ENCODE data around the gene SF3B5.

GRCh38 chr6:144098993-144099392 is 3.6 kb upstream of the SF3B5 start:
- TF ChIP-seq RERE (CRISPR knock-in tag; IDR thresholded peaks at IDR 0.05; ENCODE audit: borderline replicate concordance) (no peak), BHLHE40 (IDR thresholded peaks at IDR 0.05; ENCODE audit: low read length) (no peak), SRSF1 (IDR thresholded peaks at IDR 0.05; ENCODE audit: low read depth, low read length) (no peak), CTCF (IDR thresholded peaks at IDR 0.05 in 2 of 3, conservative IDR thresholded peaks at IDR 0.05 in 1 of 3; ENCODE audit: insufficient read depth in 2 of 3, low read depth in 1 of 3, low read length in 3 of 3) (no peak), RBBP5 (IDR thresholded peaks at IDR 0.05; ENCODE audit: borderline replicate concordance, insufficient read depth, low read length, poor library complexity, severe bottlenecking) (no peak), ZNF507 (tag; conservative IDR thresholded peaks at IDR 0.05) (no peak)
